NOMO-1 (cell line): ENCODE measurements around the gene SGO2.
"Not testable (repeated sequence)": the region's sequence is repeated elsewhere in the genome, so short reads cannot be mapped to it uniquely, and the experiment has no call there.

Experiments used
- DNase-seq, 2 experiments: peaks; one replicate each; lab custom pipeline; 2025; ENCODE audit not compliant: unreplicated experiment in 2 of 2; lab: John Stamatoyannopoulos, UW

SGO2 gene

GRCh38 chr2:200592406-200593075, 66.5 kb downstream of the SGO2 start:
- DNase-seq, result peak in 1 of 2 experiments; percentile 15

- DNase-seq, result no peak
Observed at GRCh38 chr2:200593905-200594304, 67.9 kb downstream of the SGO2 start.

GRCh38 chr2:200595913-200596312, 69.9 kb downstream of the SGO2 start:
- no peak for DNase-seq

GRCh38 chr2:200596774-200597570, 71.0 kb downstream of the SGO2 start:
- DNase-seq, result no peak

GRCh38 chr2:200599206-200599605, 73.2 kb downstream of the SGO2 start:
- no peak for DNase-seq

- no peak for DNase-seq
Observed at GRCh38 chr2:200600549-200601225, 74.7 kb downstream of the SGO2 start.

GRCh38 chr2:200602584-200602983, 76.6 kb downstream of the SGO2 start:
- no peak for DNase-seq

GRCh38 chr2:200603972-200604371, 78.0 kb downstream of the SGO2 start:
- DNase-seq, result no peak

- DNase-seq, result no peak
Observed at GRCh38 chr2:200604571-200605255, 78.7 kb downstream of the SGO2 start.

- no peak for DNase-seq
Observed at GRCh38 chr2:200608341-200609027, 82.5 kb downstream of the SGO2 start.

GRCh38 chr2:200609028-200609614, 83.1 kb downstream of the SGO2 start:
- no peak for DNase-seq

GRCh38 chr2:200610217-200610616, 84.2 kb downstream of the SGO2 start:
- DNase-seq, result not testable (repeated sequence)

- DNase-seq, result no peak
Observed at GRCh38 chr2:200613692-200614091, 87.7 kb downstream of the SGO2 start.

- DNase-seq, result no peak
Observed at GRCh38 chr2:200614249-200614648, 88.2 kb downstream of the SGO2 start.

GRCh38 chr2:200615247-200615646, 89.2 kb downstream of the SGO2 start:
- DNase-seq, result peak; percentile 21 to 31

- peak; percentile 55 to 58 for DNase-seq
Observed at GRCh38 chr2:200616193-200616592, 90.2 kb downstream of the SGO2 start.

- no peak for DNase-seq
Observed at GRCh38 chr2:200616656-200617055, 90.6 kb downstream of the SGO2 start.

- no peak for DNase-seq
Observed at GRCh38 chr2:200617156-200618053, 91.4 kb downstream of the SGO2 start.

GRCh38 chr2:200618054-200618419, 92.0 kb downstream of the SGO2 start:
- DNase-seq, result no peak
